NCI-H1105 treated with DMSO at 0.1 percent for 48 hours (cell line): ENCODE data around the gene CADM1.

Experiments
- DNase-seq: peaks from one replicate; lab custom pipeline; 2025; lab: John Stamatoyannopoulos, UW

Gene CADM1

DNA sequence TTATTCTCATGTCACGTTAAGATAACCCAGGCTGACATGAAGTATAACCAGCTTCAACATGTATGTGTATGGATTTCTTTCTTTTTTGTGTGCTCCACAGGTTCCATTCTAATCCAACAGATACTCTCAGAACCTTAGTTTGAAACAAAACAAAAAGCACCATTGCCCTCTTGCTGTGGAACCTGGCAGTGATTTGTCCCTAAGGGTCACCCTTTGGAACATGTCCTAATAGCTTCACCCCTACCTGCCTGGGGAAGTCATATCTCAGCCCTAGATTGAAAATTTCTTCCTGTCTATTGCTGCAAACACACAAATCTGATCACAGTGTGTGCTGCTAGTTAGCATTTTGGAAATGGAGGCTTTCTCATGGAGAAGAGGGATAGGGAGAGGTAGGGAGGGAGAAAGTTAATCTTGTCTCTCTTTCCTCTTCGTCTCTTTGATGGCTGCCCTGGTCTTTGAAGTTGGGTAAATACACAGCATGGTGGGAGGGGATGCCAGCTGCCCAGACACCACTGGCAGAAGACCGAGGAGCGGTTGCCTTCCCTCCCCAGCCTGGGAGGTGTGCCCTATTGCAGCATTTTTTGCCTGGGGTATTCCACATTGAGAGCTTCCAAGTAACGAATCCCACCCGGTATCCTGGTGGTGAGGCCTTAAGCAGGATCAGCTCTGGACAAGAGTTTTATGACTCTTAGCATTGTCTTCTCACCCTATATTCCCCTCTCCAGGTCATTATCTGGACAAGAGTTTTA is 11.6 kb upstream of the CADM1 start:
- no peak for DNase-seq

DNA sequence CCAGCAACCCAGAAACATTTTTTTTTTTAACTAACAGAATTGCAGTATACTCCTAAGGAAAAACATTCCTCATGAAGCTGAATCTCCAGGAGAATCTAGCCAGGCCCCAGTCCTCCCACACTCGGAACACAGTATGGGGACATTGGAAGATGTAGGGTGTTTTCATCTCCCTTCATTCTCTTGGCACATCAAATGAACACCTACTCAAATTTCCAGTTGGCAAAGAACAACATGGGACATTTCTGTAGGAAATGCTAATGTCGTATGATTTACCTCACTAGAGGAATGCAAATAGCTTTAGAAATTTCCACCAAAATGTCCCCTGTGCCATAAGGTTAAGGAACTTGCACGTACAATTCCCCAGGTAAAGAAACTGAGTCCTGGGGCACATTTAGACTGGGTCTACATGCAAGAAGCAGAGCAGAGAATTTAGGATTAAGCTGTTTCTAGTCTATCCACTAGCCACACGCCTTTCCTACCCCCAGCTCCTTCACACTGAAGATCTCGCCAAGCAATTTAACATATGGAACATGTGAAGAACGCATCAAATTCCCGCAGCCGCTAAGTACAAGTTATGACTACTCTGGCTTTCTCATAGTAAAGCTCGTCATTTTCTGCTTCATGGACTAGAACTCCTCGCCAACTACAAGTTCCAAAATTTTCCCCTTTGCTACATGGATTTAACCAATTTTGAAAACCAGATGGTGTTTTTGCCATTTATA is 2.9 kb upstream of the CADM1 start:
- DNase-seq: no peak

GRCh38 chr11:115505175-115505574 is 960 bp upstream of the CADM1 start:
- peak; percentile 20 for DNase-seq

- DNase-seq: peak; percentile 61
These were observed 334 bp downstream of the CADM1 start for GRCh38 chr11:115503886-115504275.

GRCh38 chr11:115503083-115503885 is 931 bp downstream of the CADM1 start:
- DNase-seq: peak; percentile 74

- no peak for DNase-seq
These were observed 1.6 kb downstream of the CADM1 start for GRCh38 chr11:115502636-115503082.

- DNase-seq: peak; percentile 76
These were observed 2.2 kb downstream of the CADM1 start for GRCh38 chr11:115501893-115502589.

- DNase-seq: peak; percentile 76
These were observed 2.7 kb downstream of the CADM1 start for GRCh38 chr11:115501502-115501892.

DNA sequence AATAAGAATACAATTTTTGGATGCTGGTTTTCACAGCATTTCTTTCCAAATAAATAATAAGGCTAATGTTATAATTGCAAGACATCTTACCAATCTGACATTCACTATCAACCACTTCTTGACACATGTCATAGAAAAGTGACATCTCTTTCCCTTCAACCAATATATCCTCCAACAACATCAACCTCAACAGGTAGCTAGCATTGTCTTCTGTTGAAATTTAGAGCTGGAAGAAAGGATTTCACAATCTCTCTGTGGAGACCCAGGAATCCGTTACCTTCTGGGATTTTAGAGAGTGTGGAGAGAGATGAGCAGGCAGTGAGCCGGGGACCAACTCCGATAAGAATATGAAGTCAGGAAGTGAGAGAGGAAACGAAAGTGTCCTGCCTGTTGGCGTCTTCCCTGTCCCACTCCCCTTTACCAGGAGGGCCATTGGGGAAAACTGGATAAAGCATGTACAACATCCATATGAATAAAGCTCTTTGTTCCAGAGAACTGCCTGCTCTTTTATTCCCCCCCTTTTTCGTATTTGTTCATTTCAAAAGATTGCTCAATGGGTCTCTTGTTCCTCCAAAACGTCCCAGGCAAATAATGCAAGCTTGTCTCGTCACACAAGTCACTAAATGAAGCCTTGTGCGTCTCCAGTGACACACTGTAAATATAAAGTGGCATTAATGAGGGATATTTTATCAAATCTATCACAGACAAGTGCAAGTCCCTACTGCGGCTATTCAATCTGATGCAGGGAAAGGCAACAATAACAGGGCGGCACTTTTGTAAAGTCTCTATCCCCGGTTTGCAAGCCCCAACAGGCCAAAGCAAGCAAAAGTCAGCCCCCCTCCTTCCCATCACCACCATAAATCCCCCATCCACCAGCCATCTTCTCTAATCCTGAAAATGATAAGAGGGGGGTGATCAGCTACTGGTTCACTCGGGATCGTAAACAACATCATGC is 3.4 kb downstream of the CADM1 start:
- DNase-seq: peak; percentile 91

DNA sequence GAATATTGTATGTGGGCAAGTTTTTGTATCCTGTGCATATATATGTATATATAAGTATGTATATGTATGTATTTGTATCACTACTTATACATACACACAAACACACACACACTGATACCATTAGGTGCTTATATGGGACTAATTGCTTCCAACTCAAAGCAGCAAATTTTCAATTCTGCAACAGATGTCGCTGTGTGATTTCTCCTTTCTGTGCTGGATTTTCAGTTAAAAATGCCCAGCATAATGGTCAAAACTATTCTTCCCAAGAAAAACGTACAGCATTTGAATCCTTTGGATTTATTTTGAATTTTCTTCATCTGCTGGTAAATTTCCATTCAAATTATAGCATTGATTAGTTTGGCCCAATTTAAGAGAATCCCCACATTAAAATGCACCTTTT is 4.3 kb downstream of the CADM1 start:
- no peak for DNase-seq

GRCh38 chr11:115499241-115499799 is 4.9 kb downstream of the CADM1 start:
- DNase-seq: no peak

DNA sequence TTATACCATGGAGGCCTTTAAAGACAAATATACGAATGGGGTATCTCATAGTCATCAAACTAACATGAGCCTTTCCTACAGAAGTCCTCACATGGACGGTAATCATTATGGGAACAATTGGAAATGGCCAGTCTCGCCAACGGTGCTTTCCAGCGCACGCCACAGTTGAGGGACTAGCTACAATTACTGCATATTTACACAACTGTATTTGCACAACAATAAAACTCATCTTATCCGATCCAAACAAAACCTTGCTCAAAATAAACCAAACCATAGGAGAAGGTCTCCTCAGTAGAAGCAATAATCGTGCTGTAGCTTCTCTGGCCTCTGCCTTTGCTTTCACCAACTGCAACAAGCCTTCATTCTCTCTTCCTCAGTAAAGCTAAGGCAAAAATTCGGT is 5.9 kb downstream of the CADM1 start:
- peak; percentile 86 for DNase-seq

DNA sequence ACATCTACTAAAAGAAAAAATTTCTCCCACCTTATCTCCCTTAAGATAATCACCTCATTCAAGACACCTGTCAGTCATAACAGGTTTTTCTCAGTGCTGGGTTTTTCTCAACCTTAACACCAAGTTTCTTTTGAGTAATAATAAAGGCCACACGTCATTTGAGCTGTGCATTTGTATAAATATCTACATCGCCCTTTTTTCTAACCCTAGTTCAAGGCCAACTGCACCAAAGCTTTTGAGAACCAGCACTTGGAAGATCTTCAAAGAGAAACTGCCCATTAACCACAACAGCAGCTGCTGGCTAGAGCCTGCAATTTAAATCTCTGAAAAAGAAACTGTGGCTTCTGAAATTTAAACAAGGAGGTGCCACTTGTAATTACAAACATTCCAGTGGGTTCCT is 6.9 kb downstream of the CADM1 start:
- peak; percentile 76 for DNase-seq

GRCh38 chr11:115496892-115497291 is 7.3 kb downstream of the CADM1 start:
- no peak for DNase-seq

GRCh38 chr11:115493905-115494304 is 10.3 kb downstream of the CADM1 start:
- no peak for DNase-seq

DNA sequence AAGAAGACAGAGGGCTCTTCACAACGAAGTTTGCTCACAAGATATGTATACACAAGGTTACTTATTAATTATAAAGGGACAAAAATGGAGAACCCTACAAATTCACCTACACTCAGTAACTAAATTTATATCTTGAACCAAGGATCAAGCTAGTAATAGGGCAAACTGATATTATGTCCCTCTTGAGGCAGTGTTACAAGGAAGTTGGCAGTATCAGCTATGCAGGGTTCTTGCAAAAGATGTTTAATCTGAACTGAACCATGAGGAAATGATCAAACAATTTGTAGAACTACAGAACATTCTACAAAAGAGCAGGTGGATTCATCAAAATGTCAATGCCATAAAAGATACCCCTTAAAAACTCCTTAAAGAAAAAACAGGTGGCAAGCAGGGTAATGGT is 10.7 kb downstream of the CADM1 start:
- no peak for DNase-seq

DNA sequence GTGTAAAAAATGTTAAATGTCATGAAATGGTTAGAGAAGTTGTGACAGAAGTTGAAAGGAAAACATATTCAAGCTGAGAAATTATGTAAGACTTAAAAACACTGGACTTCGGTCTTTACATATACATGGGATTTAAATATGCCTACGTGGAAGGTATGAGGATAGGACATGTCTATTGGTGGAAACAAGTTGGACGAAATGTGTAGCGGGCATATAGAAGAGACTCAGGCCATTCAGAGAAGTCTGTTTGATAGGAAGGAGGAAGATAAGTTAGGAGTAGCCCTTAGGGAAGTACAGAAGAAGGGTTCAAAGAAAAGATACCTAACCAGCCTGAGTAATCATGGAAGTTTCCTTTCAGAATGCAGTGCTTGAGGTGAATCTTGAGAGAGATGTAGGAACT is 14.7 kb downstream of the CADM1 start:
- no peak for DNase-seq

GRCh38 chr11:115488945-115489344 is 15.3 kb downstream of the CADM1 start:
- no peak for DNase-seq

DNA sequence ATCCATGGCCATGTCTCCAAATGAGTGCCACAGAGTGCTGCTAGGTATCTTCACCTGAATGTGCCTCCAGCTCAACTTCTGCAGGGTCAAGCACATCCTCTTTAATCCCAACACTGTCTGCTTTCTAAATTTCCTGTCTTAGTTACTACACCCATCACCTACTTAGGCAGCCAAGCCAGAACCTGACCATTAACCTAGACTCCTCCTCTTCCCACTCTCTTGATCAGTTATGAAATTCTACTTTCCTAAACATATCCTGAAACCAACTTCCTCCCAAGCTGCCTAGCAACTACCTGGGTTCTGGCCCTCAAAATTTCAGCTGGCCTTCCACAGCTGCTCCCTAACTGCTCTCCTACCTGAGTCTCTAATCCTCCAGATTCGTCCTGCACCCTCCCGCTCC is 22.7 kb downstream of the CADM1 start:
- DNase-seq: no peak

DNA sequence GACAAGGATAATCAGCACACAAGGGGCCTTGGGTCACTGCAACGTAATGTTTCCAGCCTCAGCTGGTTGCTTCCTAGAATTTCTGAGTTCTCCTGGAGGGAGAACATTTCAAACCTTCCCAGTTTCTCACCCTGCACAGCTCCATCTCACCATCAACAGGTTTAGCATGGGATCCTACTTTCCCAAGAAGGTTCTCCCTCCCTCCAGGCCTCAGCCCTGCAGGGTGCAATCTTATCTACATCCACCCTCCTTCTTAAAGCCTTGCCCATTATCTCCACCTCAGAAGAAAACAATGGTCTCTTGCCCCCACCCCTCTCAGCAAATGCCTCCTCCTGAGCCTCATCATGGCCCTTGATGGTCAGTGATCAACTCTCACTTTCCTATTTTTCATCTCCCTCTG is 23.6 kb downstream of the CADM1 start:
- no peak for DNase-seq

GRCh38 chr11:115477410-115477809 is 26.8 kb downstream of the CADM1 start:
- DNase-seq: no peak
